H1 (cell line): Measurements from ENCODE around the gene TFF2. TPM values are rescaled to one million over a fixed set of nuclear protein-coding genes. Genes with fewer than 3 reads are reported as not detected.

Source experiments
- polyA plus RNA-seq, 7 experiments: library from polyadenylated mRNA; depleted of rRNA in 3 of 7; stranded (reverse) in 5 of 7; unstranded in 2 of 7; fragments of >200 nt in 5 of 7; fragments of 200-250 nt in 2 of 7; gene quantifications; 1 replicate in 5 of 7; 2 replicates in 1 of 7; 4 replicates in 1 of 7; pipeline versions ENCODE4 v1.2.1 to v1.2.3, GENCODE V29; 2011 to 2013; ENCODE audit warnings: missing spikeins in 2 of 7, mixed read lengths in 2 of 7
- total RNA-seq: library from RNA; stranded (reverse); fragmentation: NEBNext Ultra II Directional; extraction: Animal tissue kit (Norgen Biotek cat#: 25700); gene quantifications from 2 replicates; pipeline ENCODE4 v1.2.1, GENCODE V29; 2021
- TF ChIP-seq, protein P1 (sequence below): fragments of 300-600 bp; sonication (generic); IDR thresholded peaks from 2 replicates; pipeline ENCODE4 v1.7.1; 2012; ENCODE audit warnings: low read length, moderate library complexity, mild to moderate bottlenecking, inconsistent platforms; ENCODE audit not compliant: insufficient replicate concordance

TFF2 gene
- total and polyA plus RNA-seq, 2 of the 8 experiments (the other 6 are each of a cell fraction or from before 2014, with no cell fraction given), result not detected

- TF ChIP-seq, protein P1, sequence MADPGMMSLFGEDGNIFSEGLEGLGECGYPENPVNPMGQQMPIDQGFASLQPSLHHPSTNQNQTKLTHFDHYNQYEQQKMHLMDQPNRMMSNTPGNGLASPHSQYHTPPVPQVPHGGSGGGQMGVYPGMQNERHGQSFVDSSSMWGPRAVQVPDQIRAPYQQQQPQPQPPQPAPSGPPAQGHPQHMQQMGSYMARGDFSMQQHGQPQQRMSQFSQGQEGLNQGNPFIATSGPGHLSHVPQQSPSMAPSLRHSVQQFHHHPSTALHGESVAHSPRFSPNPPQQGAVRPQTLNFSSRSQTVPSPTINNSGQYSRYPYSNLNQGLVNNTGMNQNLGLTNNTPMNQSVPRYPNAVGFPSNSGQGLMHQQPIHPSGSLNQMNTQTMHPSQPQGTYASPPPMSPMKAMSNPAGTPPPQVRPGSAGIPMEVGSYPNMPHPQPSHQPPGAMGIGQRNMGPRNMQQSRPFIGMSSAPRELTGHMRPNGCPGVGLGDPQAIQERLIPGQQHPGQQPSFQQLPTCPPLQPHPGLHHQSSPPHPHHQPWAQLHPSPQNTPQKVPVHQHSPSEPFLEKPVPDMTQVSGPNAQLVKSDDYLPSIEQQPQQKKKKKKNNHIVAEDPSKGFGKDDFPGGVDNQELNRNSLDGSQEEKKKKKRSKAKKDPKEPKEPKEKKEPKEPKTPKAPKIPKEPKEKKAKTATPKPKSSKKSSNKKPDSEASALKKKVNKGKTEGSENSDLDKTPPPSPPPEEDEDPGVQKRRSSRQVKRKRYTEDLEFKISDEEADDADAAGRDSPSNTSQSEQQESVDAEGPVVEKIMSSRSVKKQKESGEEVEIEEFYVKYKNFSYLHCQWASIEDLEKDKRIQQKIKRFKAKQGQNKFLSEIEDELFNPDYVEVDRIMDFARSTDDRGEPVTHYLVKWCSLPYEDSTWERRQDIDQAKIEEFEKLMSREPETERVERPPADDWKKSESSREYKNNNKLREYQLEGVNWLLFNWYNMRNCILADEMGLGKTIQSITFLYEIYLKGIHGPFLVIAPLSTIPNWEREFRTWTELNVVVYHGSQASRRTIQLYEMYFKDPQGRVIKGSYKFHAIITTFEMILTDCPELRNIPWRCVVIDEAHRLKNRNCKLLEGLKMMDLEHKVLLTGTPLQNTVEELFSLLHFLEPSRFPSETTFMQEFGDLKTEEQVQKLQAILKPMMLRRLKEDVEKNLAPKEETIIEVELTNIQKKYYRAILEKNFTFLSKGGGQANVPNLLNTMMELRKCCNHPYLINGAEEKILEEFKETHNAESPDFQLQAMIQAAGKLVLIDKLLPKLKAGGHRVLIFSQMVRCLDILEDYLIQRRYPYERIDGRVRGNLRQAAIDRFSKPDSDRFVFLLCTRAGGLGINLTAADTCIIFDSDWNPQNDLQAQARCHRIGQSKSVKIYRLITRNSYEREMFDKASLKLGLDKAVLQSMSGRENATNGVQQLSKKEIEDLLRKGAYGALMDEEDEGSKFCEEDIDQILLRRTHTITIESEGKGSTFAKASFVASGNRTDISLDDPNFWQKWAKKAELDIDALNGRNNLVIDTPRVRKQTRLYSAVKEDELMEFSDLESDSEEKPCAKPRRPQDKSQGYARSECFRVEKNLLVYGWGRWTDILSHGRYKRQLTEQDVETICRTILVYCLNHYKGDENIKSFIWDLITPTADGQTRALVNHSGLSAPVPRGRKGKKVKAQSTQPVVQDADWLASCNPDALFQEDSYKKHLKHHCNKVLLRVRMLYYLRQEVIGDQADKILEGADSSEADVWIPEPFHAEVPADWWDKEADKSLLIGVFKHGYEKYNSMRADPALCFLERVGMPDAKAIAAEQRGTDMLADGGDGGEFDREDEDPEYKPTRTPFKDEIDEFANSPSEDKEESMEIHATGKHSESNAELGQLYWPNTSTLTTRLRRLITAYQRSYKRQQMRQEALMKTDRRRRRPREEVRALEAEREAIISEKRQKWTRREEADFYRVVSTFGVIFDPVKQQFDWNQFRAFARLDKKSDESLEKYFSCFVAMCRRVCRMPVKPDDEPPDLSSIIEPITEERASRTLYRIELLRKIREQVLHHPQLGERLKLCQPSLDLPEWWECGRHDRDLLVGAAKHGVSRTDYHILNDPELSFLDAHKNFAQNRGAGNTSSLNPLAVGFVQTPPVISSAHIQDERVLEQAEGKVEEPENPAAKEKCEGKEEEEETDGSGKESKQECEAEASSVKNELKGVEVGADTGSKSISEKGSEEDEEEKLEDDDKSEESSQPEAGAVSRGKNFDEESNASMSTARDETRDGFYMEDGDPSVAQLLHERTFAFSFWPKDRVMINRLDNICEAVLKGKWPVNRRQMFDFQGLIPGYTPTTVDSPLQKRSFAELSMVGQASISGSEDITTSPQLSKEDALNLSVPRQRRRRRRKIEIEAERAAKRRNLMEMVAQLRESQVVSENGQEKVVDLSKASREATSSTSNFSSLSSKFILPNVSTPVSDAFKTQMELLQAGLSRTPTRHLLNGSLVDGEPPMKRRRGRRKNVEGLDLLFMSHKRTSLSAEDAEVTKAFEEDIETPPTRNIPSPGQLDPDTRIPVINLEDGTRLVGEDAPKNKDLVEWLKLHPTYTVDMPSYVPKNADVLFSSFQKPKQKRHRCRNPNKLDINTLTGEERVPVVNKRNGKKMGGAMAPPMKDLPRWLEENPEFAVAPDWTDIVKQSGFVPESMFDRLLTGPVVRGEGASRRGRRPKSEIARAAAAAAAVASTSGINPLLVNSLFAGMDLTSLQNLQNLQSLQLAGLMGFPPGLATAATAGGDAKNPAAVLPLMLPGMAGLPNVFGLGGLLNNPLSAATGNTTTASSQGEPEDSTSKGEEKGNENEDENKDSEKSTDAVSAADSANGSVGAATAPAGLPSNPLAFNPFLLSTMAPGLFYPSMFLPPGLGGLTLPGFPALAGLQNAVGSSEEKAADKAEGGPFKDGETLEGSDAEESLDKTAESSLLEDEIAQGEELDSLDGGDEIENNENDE, result no peak
These were observed 37.3 kb downstream of the TFF2 start (continued) for GRCh38 chr21:42313501-42313969.
